Liver (tissue), 9 donors: ENCODE results near the gene ERBB4. TPM values are rescaled to one million over a fixed set of nuclear protein-coding genes. Genes with fewer than 3 reads are reported as not detected.

ENCODE experiments used
- DNase-seq: peaks from one replicate; pipeline ENCODE4 v3.0.0-alpha.2; 2017; ENCODE audit warnings: low spot score
- H3K27ac ChIP-seq, 2 donors: one replicate each; pipeline ENCODE4 v1.7.0; 2013; ENCODE audit warnings: inconsistent platforms in 2 of 2, low read length in 2 of 2, control low read depth in 1 of 2, low read depth in 1 of 2, mild to moderate bottlenecking in 1 of 2
- H3K27me3 ChIP-seq, 4 donors: one replicate each; pipeline versions ENCODE4 v1.6.1 to v1.7.0; 2013; ENCODE audit warnings: low read length in 3 of 4, inconsistent platforms in 1 of 4, mild to moderate bottlenecking in 1 of 4, moderate library complexity in 1 of 4; ENCODE audit not compliant: control insufficient read depth in 4 of 4, insufficient read depth in 4 of 4
- H3K36me3 ChIP-seq, 4 donors: one replicate each; pipeline versions ENCODE4 v1.6.1 to v1.7.0; 2013; ENCODE audit warnings: low read length in 3 of 4, mild to moderate bottlenecking in 3 of 4, low read depth in 1 of 4, moderate library complexity in 1 of 4; ENCODE audit not compliant: control insufficient read depth in 4 of 4, insufficient read depth in 3 of 4
- H3K4me1 ChIP-seq, 4 donors: one replicate each; pipeline versions ENCODE4 v1.6.1 to v1.7.0; 2013; ENCODE audit warnings: low read length in 3 of 4, mild to moderate bottlenecking in 3 of 4, moderate library complexity in 1 of 4; ENCODE audit not compliant: control insufficient read depth in 4 of 4, insufficient read depth in 4 of 4
- H3K4me3 ChIP-seq, 3 donors: one replicate each; pipeline versions ENCODE4 v1.6.1 to v1.7.0; 2013; ENCODE audit warnings: low read length in 3 of 3, control low read depth in 1 of 3, low read depth in 1 of 3, mild to moderate bottlenecking in 1 of 3
- H3K9ac ChIP-seq, 2 donors: one replicate each; pipeline ENCODE4 v1.7.0; 2013; ENCODE audit warnings: low read length in 2 of 2, mild to moderate bottlenecking in 2 of 2, moderate library complexity in 2 of 2, control low read depth in 1 of 2, low read depth in 1 of 2
- H3K9me3 ChIP-seq, 4 donors: one replicate each; pipeline versions ENCODE4 v1.6.1 to v1.7.0; 2013; ENCODE audit warnings: low read length in 3 of 4; ENCODE audit not compliant: control insufficient read depth in 4 of 4
- ATF3 ChIP-seq: IDR thresholded peaks from 2 replicates; pipeline ENCODE4 v1.6.1; 2016; ENCODE audit warnings: antibody characterized with exemption
- CTCF ChIP-seq: fragments of 150-350 bp; IDR thresholded peaks from 2 replicates; pipeline ENCODE4 v1.5.1; 2017; ENCODE audit warnings: improper control_type of control experiment, low read depth, low read length; ENCODE audit not compliant: missing input control
- EGR1 ChIP-seq, 2 donors: IDR thresholded peaks; 2 replicates each; pipeline ENCODE4 v1.6.1; 2016 to 2018; ENCODE audit warnings: antibody characterized with exemption in 2 of 2, low read depth in 2 of 2
- FOXA1 ChIP-seq: IDR thresholded peaks from 2 replicates; pipeline ENCODE4 v1.6.1; 2016; ENCODE audit warnings: antibody characterized with exemption
- FOXA2 ChIP-seq: IDR thresholded peaks from 2 replicates; pipeline ENCODE4 v1.6.1; 2016; ENCODE audit warnings: antibody characterized with exemption
- GABPA ChIP-seq, 2 donors: IDR thresholded peaks in 1 of 2; conservative IDR thresholded peaks in 1 of 2; 2 replicates each; pipeline ENCODE4 v1.6.1; 2016; ENCODE audit warnings: antibody characterized with exemption in 2 of 2, mild to moderate bottlenecking in 1 of 2, moderate library complexity in 1 of 2
- HNF4A ChIP-seq, 2 donors: conservative IDR thresholded peaks; 2 replicates each; pipeline ENCODE4 v1.6.1; 2016; ENCODE audit warnings: antibody characterized with exemption in 2 of 2, mild to moderate bottlenecking in 2 of 2
- HNF4G ChIP-seq: IDR thresholded peaks from 2 replicates; pipeline ENCODE4 v1.6.1; 2016; ENCODE audit warnings: antibody characterized with exemption
- JUND ChIP-seq, 2 donors: IDR thresholded peaks; 2 replicates each; pipeline ENCODE4 v1.6.1; 2016; ENCODE audit warnings: antibody characterized with exemption in 2 of 2
- MAX ChIP-seq: IDR thresholded peaks from 2 replicates; pipeline ENCODE4 v1.6.1; 2016; ENCODE audit warnings: antibody characterized with exemption
- NR2F2 ChIP-seq: IDR thresholded peaks from 2 replicates; pipeline ENCODE4 v1.6.1; 2016; ENCODE audit warnings: antibody characterized with exemption
- RAD21 ChIP-seq, 2 donors: IDR thresholded peaks; 2 replicates each; pipeline ENCODE4 v1.6.1; 2016; ENCODE audit warnings: antibody characterized with exemption in 2 of 2, mild to moderate bottlenecking in 2 of 2
- REST ChIP-seq: IDR thresholded peaks from 2 replicates; pipeline ENCODE4 v1.6.1; 2016; ENCODE audit warnings: antibody characterized with exemption, mild to moderate bottlenecking
- RXRA ChIP-seq, 2 donors: IDR thresholded peaks; 2 replicates each; pipeline ENCODE4 v1.6.1; 2017 to 2018; ENCODE audit warnings: antibody characterized with exemption in 2 of 2, mild to moderate bottlenecking in 1 of 2
- SP1 ChIP-seq: IDR thresholded peaks from 2 replicates; pipeline ENCODE4 v1.6.1; 2018; ENCODE audit warnings: antibody characterized with exemption, mild to moderate bottlenecking
- TAF1 ChIP-seq: conservative IDR thresholded peaks from 2 replicates; pipeline ENCODE4 v1.6.1; 2016; ENCODE audit warnings: antibody characterized with exemption, mild to moderate bottlenecking
- YY1 ChIP-seq: IDR thresholded peaks from 2 replicates; pipeline ENCODE4 v1.6.1; 2016; ENCODE audit warnings: antibody characterized with exemption, mild to moderate bottlenecking
- ZBTB33 ChIP-seq: IDR thresholded peaks from 2 replicates; pipeline ENCODE4 v1.6.1; 2016; ENCODE audit warnings: antibody characterized with exemption
- WGBS: extraction: QIAGEN DNeasy Blood & Tissue Kit; methylation state at CpG from one replicate; pipeline ENCODE4 v1.1.7; 2013; 5-methylcytosine and 5-hydroxymethylcytosine counted together
- polyA plus RNA-seq, 2 donors: library from polyadenylated mRNA; stranded (reverse) in 1 of 2; unstranded in 1 of 2; fragments of 200-250 nt in 1 of 2; fragments of >200 nt in 1 of 2; fragmentation: Nextera tagmentation in 1 of 2; extraction: Ambion mirVana in 1 of 2; gene quantifications; one replicate each; pipeline versions ENCODE4 v1.2.1 to v1.2.3, GENCODE V29; 2013 to 2015
- total RNA-seq, 2 donors: library from RNA; depleted of rRNA; stranded (reverse); fragments of >200 nt; gene quantifications; one replicate each; pipeline ENCODE4 v1.2.3, GENCODE V29; 2014
- donor health status: healthy.
- donor health status: healthy.
- donor health status: healthy.
- donor health status: healthy.
- donor health status: healthy.

ERBB4 gene
- total and polyA plus RNA-seq, 4 donors: 0.03 to 0.42 TPM; not detected in 2

GRCh38 chr2:211494085-211494484, 1044.5 kb downstream of the ERBB4 start:
- Histone ChIP-seq H3K4me3 (no peak overlapping the region), H3K4me1 (no peaks in the 10 kb centered on the region), H3K9ac (no peak overlapping the region), H3K27ac (no peak overlapping the region), H3K9me3 (no peaks in the 10 kb centered on the region), H3K36me3 (no peaks in the 10 kb centered on the region), H3K27me3 (peaks cover 0 to 2% (median 0%) of the 10 kb centered on the region in 4 donors)
- DNase-seq: no peak
- 83% methylated on average over 8 of the region's 8 CpGs for WGBS
- TF ChIP-seq JUND (IDR thresholded peaks at IDR 0.05): no peak
- no peak for TF ChIP-seq RXRA (IDR thresholded peaks at IDR 0.05)
- no peak for TF ChIP-seq GABPA (IDR thresholded peaks at IDR 0.05 in 1 of 2, conservative IDR thresholded peaks at IDR 0.05 in 1 of 2)
- no peak for TF ChIP-seq FOXA2
- no peak for TF ChIP-seq YY1
- no peak for TF ChIP-seq FOXA1
- no peak for TF ChIP-seq HNF4G
- no peak for TF ChIP-seq REST
- no peak for TF ChIP-seq EGR1 (IDR thresholded peaks at IDR 0.05; ENCODE audit: low read depth in 2 of 2)
- TF ChIP-seq CTCF: no peak
- TF ChIP-seq SP1: no peak

- Histone ChIP-seq H3K4me3 (no peak overlapping the region), H3K9me3 (no peaks in the 10 kb centered on the region), H3K4me1 (no peaks in the 10 kb centered on the region), H3K9ac (no peak overlapping the region), H3K27me3 (peaks cover 0 to under 1% (median 0%) of the 10 kb centered on the region in 4 donors), H3K27ac (no peak overlapping the region), H3K36me3 (no peaks in the 10 kb centered on the region)
- DNase-seq: no peak
- TF ChIP-seq SP1 (no peak), ATF3 (no peak), ZBTB33 (no peak), REST (no peak), MAX (no peak), RAD21 (IDR thresholded peaks at IDR 0.05) (no peak), FOXA1 (no peak), GABPA (IDR thresholded peaks at IDR 0.05 in 1 of 2, conservative IDR thresholded peaks at IDR 0.05 in 1 of 2) (no peak), HNF4G (no peak), EGR1 (IDR thresholded peaks at IDR 0.05; ENCODE audit: low read depth in 2 of 2) (no peak), NR2F2 (no peak), RXRA (IDR thresholded peaks at IDR 0.05) (no peak), TAF1 (no peak), HNF4A (conservative IDR thresholded peaks at IDR 0.05) (no peak), FOXA2 (no peak), YY1 (no peak), CTCF (no peak)
- WGBS: 74% methylated on average over 2 of the region's 2 CpGs
Measured at GRCh38 chr2:211487733-211488132, 1050.9 kb downstream of the ERBB4 start.
